ENCODE results near the gene ABTB2. TPM values are rescaled to one million over a fixed set of nuclear protein-coding genes. Genes with fewer than 3 reads are reported as not detected.
A peak's percentile ranks its signal among the peaks of the same experiment; 100 is the strongest.

Gene ABTB2
- total RNA-seq, 1 donor: 5.1 TPM

DNA sequence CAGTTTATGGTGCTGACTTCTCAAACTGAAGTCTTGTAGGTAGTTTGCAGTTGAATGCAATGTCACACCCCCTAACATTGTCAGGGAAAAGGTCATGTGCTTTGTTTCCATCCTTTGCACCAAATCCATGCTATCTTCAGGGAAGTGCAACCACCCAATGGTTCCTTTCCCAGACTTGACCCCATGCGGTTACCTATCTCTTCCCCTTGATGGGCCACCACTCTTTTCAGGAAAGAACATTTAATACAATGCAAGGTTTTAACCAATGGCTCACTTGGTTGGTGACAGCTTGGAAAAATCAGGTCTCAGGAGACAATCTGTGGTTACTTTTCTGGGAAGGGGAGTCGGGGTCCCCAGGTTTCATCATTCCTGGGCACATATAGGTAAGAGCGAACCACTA, 2.1 kb downstream of the ABTB2 start:
- peak overlapping the region; percentile 75 for H3K4me3 ChIP-seq (ENCODE audit: insufficient read depth, low read length)
- no peaks in the 10 kb centered on the region for H3K36me3 ChIP-seq (ENCODE audit: insufficient read depth, low read length)
- H3K9me3 ChIP-seq (ENCODE audit: low read depth, low read length): no peaks in the 10 kb centered on the region
- H3K27ac ChIP-seq (ENCODE audit: low read depth, low read length): no peak overlapping the region
- no peak for DNase-seq (ENCODE audit: insufficient read length, low spot score, missing footprints)
- H3K79me2 ChIP-seq (ENCODE audit: insufficient read depth, low read length): peaks cover 12% of the 10 kb centered on the region
- H3K27me3 ChIP-seq (ENCODE audit: insufficient read depth, low read length): peaks cover 11% of the 10 kb centered on the region
- H3K4me2 ChIP-seq (ENCODE audit: insufficient read depth, low read length): peak overlapping the region; percentile 82
- no peak overlapping the region for H2AFZ ChIP-seq (ENCODE audit: low read length)
- peaks cover 15% of the 10 kb centered on the region for H3K4me1 ChIP-seq (ENCODE audit: insufficient read depth, low read length)
- H4K20me1 ChIP-seq (ENCODE audit: insufficient read depth, low read length): peaks cover 16% of the 10 kb centered on the region
- TF ChIP-seq, protein P1, sequence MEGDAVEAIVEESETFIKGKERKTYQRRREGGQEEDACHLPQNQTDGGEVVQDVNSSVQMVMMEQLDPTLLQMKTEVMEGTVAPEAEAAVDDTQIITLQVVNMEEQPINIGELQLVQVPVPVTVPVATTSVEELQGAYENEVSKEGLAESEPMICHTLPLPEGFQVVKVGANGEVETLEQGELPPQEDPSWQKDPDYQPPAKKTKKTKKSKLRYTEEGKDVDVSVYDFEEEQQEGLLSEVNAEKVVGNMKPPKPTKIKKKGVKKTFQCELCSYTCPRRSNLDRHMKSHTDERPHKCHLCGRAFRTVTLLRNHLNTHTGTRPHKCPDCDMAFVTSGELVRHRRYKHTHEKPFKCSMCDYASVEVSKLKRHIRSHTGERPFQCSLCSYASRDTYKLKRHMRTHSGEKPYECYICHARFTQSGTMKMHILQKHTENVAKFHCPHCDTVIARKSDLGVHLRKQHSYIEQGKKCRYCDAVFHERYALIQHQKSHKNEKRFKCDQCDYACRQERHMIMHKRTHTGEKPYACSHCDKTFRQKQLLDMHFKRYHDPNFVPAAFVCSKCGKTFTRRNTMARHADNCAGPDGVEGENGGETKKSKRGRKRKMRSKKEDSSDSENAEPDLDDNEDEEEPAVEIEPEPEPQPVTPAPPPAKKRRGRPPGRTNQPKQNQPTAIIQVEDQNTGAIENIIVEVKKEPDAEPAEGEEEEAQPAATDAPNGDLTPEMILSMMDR (IDR thresholded peaks at IDR 0.05; ENCODE audit: extremely low read depth, low read depth, low read length): no peak

DNA sequence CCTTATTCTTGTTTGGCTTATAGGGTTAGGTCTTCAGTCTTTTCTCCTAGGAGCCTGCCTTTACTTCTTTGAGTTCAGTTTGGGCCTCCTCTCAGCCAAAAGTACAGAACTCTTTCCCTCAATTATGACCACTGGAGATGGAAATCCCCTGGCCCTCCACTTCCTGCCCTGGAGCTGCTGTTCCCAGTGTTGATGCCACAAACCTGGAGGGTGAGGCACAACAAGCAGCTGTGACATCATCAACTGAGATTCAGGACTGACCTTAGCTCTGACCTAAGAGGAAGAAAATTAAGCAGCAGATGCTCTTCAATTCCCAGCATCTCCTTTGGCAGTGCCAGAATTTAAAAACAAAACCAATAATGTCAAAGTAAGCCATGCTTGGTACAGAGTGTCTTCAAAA, 3.0 kb downstream of the ABTB2 start:
- peaks cover 5% of the 10 kb centered on the region for H3K27me3 ChIP-seq (ENCODE audit: insufficient read depth, low read length)
- H3K27ac ChIP-seq (ENCODE audit: low read depth, low read length): no peak overlapping the region
- H4K20me1 ChIP-seq (ENCODE audit: insufficient read depth, low read length): peaks cover 16% of the 10 kb centered on the region
- peaks cover 12% of the 10 kb centered on the region for H3K79me2 ChIP-seq (ENCODE audit: insufficient read depth, low read length)
- no peak overlapping the region for H2AFZ ChIP-seq (ENCODE audit: low read length)
- TF ChIP-seq, protein P1 (IDR thresholded peaks at IDR 0.05; ENCODE audit: extremely low read depth, low read depth, low read length): no peak
- no peaks in the 10 kb centered on the region for H3K9me3 ChIP-seq (ENCODE audit: low read depth, low read length)
- DNase-seq (ENCODE audit: insufficient read length, low spot score, missing footprints): peak; percentile 31
- peaks cover 15% of the 10 kb centered on the region for H3K4me1 ChIP-seq (ENCODE audit: insufficient read depth, low read length)
- H3K36me3 ChIP-seq (ENCODE audit: insufficient read depth, low read length): no peaks in the 10 kb centered on the region
- no peak overlapping the region for H3K4me3 ChIP-seq (ENCODE audit: insufficient read depth, low read length)
- H3K4me2 ChIP-seq (ENCODE audit: insufficient read depth, low read length): no peak overlapping the region

DNA sequence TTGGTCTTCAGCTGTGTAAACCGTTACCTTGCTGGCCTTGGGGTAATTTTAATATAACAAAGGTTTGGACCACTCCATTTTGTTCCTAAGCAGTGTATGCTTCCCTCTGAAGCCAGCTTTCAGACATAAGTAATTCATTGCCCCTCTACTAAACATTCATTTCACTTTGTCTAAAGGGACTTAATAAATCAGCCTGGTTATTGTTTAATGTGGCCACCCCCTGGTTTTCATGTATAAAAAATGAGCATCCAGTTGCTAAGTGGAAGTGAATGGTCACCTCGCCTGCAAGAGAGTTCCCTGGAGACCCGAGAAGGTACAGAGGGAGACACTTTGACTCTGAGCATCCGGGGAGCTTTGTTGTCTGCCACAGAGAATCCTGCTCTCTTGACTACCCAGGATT, 3.9 kb downstream of the ABTB2 start:
- Histone ChIP-seq H3K79me2 (ENCODE audit: insufficient read depth, low read length) (peaks cover 15% of the 10 kb centered on the region), H3K4me2 (ENCODE audit: insufficient read depth, low read length) (no peak overlapping the region)

DNA sequence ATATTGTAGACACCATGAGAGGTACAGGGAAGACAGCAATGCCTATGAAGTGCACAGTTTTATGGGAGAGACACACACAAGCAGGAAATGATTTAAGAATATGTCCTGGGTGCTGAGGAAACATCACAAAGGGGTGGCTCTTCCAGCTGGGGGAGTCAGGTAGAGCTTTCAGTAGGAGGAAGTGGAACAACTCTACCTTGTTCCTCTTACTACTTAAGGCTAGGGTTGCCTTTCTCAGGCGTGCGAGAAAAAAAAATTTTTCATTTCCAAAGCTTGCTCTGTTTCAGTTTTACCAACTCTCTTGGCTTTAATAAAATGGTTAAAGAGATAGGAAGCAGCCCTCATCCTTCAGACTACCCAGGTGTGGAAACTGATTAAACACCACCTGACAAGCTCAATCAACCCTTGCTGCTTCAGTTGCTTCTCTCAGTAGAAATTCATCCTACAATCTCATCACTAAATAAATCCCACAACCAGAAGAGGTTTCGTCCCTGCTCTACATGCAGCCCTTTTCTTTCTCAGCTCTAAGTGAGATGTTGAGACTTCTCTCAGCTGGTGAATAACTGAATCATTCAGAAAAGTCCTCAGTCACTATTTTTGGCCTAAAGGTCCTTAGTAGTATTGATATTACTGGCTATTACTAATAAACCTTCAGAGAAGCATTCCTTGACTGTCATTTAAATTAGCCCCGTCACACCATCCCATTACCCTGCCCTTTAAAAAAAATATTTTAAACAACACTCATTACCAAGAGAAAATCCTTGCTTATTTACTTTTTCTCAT, 5.9 kb downstream of the ABTB2 start:
- no peak overlapping the region for H3K27ac ChIP-seq (ENCODE audit: low read depth, low read length)
- no peaks in the 10 kb centered on the region for H3K9me3 ChIP-seq (ENCODE audit: low read depth, low read length)
- no peak overlapping the region for H3K4me3 ChIP-seq (ENCODE audit: insufficient read depth, low read length)
- peaks cover 16% of the 10 kb centered on the region for H4K20me1 ChIP-seq (ENCODE audit: insufficient read depth, low read length)
- TF ChIP-seq, protein P1 (IDR thresholded peaks at IDR 0.05; ENCODE audit: extremely low read depth, low read depth, low read length): no peak
- no peaks in the 10 kb centered on the region for H3K36me3 ChIP-seq (ENCODE audit: insufficient read depth, low read length)
- no peak overlapping the region for H2AFZ ChIP-seq (ENCODE audit: low read length)
- peak; percentile 27 for DNase-seq (ENCODE audit: insufficient read length, low spot score, missing footprints)
- H3K79me2 ChIP-seq (ENCODE audit: insufficient read depth, low read length): peaks cover 16% of the 10 kb centered on the region
- H3K4me2 ChIP-seq (ENCODE audit: insufficient read depth, low read length): no peak overlapping the region
- peaks cover 10% of the 10 kb centered on the region for H3K4me1 ChIP-seq (ENCODE audit: insufficient read depth, low read length)
- peaks cover 3% of the 10 kb centered on the region for H3K27me3 ChIP-seq (ENCODE audit: insufficient read depth, low read length)

More for the DNA sequence above, 3.9 kb downstream of the ABTB2 start:
- H3K36me3 ChIP-seq (ENCODE audit: insufficient read depth, low read length): no peaks in the 10 kb centered on the region
- no peak overlapping the region for H3K4me3 ChIP-seq (ENCODE audit: insufficient read depth, low read length)
- peaks cover 16% of the 10 kb centered on the region for H4K20me1 ChIP-seq (ENCODE audit: insufficient read depth, low read length)
- no peak overlapping the region for H2AFZ ChIP-seq (ENCODE audit: low read length)
- peaks cover 12% of the 10 kb centered on the region for H3K4me1 ChIP-seq (ENCODE audit: insufficient read depth, low read length)
- TF ChIP-seq, protein P1 (IDR thresholded peaks at IDR 0.05; ENCODE audit: extremely low read depth, low read depth, low read length): no peak
- H3K27me3 ChIP-seq (ENCODE audit: insufficient read depth, low read length): peaks cover 3% of the 10 kb centered on the region
- no peak overlapping the region for H3K27ac ChIP-seq (ENCODE audit: low read depth, low read length)
- no peaks in the 10 kb centered on the region for H3K9me3 ChIP-seq (ENCODE audit: low read depth, low read length)
- no peak for DNase-seq (ENCODE audit: insufficient read length, low spot score, missing footprints)

Measured in osteoblast (primary cell).